ENCODE results near the gene EMX1.

Gene EMX1

DNA sequence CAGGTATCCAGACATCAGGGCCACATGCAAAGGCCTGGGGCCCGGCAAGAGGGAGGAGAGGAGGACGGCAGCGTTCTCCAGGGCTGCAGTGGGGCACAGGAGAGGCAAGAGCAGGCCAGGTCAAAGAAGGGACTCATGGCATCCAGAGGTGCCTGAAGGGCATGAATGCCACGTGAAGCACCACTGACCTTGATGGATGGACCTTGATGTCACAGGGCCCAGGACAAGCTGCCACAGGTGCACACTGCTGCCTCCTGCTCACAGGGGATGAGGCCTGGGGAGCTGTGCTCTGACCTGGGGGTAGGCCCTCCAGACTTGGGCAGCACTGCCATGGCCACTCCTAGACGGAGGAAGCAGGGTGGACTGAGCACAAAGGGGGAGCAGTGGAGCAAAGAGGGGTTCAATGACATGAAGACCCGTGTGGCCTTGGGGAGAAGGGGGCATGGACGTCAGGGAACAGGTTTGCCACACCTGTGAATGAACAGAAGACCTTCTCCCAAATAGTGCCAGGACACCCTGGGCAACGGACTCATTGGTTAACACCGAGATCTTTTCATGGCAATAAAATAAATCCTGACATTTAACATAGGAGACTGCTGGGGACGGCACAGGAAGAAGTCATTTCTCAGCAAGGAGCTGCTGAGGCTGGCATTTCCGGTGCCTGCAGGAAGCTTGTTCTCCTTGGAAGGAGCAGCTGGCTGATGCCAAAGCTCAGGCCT, 65.6 kb downstream of the EMX1 start:
- DNase-seq: no peak

GRCh38 chr2:72983500-72984161, 66.3 kb downstream of the EMX1 start:
- no peak for DNase-seq

DNA sequence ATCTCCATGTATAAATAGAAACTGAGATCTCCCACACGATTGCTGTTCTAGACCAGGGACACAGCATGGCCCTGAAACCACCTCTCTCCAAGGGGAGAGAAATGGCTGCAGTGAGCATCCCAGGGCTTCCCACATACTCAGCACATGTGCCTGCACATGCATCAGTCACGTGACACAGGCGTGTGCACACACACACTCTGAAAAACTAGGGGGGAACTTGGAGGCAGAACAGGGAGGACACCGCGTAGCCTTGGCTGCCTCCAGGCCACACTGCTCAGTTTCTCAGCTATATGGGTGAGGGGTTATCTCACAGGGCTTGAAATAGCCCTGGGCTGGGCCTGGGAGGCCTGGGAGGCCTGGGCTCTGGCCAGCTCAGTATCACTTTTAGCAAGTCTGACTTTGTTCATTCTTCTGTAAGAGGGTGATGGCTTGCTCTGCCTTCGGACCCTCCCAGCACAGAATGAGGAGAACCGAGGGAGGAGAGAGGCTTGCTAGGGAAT, 66.9 kb downstream of the EMX1 start:
- no peak for DNase-seq
